IgD-negative memory B cell (primary cell): Measurements from ENCODE around the gene C1QB. TPM values are rescaled to one million over a fixed set of nuclear protein-coding genes. Genes with fewer than 3 reads are reported as not detected.
A peak's percentile ranks its signal among the peaks of the same experiment; 100 is the strongest.
"Not testable (repeated sequence)": the region's sequence is repeated elsewhere in the genome, so short reads cannot be mapped to it uniquely, and the experiment has no call there.

Experiments
- H3K27ac Mint-ChIP-seq, 3 donors: one replicate each; pipeline ENCODE4 v1.8.0; 2020 to 2022; ENCODE audit warnings: mild to moderate bottlenecking in 3 of 3, mixed read lengths in 3 of 3, moderate library complexity in 1 of 3
- H3K27me3 Mint-ChIP-seq: one replicate; pipeline ENCODE4 v1.8.0; 2021; ENCODE audit warnings: mixed read lengths
- H3K36me3 Mint-ChIP-seq: one replicate; pipeline ENCODE4 v1.8.0; 2020; ENCODE audit warnings: mild to moderate bottlenecking, mixed read lengths
- H3K4me1 Mint-ChIP-seq, 3 donors: one replicate each; pipeline ENCODE4 v1.8.0; 2020 to 2022; ENCODE audit warnings: mixed read lengths in 3 of 3, mild to moderate bottlenecking in 1 of 3
- H3K4me3 Mint-ChIP-seq, 4 donors: one replicate each; pipeline ENCODE4 v1.8.0; 2020 to 2022; ENCODE audit warnings: mild to moderate bottlenecking in 4 of 4, mixed read lengths in 4 of 4, moderate library complexity in 3 of 4
- H3K9me3 Mint-ChIP-seq, 3 donors: one replicate each; pipeline ENCODE4 v1.8.0; 2020 to 2021; ENCODE audit warnings: mixed read lengths in 3 of 3, mild to moderate bottlenecking in 1 of 3
- polyA plus RNA-seq: library from polyadenylated mRNA; unstranded; fragments of 300-500 nt; fragmentation: Illumina TruSeq; gene quantifications from one replicate; pipeline ENCODE4 v1.2.3, GENCODE V29; 2021

Gene C1QB
- polyA plus RNA-seq, 1 donor from 2014 or later = not detected

DNA sequence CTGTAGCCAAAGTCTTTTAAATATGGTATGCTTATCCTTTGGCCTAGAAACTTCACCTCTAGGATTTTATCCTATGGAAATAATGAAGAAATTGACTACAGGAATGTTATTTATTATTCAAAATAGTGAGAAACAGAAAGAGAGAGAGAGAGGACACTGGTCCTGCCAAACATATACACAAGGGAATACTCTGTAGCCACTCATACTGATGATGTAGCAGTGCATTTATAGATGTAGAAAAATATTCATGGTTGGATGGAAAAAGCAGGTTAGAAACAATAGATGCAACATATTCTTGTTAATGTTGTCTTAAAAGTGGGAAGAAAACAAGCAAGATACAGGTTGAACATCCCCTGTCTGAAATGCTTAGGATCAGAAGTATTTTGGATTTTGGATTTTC is 35.4 kb downstream of the C1QB start:
- H3K9me3 Mint-ChIP-seq = peaks cover 0 to 4% (median 0%) of the 10 kb centered on the region in 3 donors
- H3K27me3 Mint-ChIP-seq = peaks cover 16% of the 10 kb centered on the region
- H3K27ac Mint-ChIP-seq = no peak overlapping the region
- H3K36me3 Mint-ChIP-seq = no peaks in the 10 kb centered on the region
- H3K4me3 Mint-ChIP-seq = no peak overlapping the region
- H3K4me1 Mint-ChIP-seq = no peaks in the 10 kb centered on the region

DNA sequence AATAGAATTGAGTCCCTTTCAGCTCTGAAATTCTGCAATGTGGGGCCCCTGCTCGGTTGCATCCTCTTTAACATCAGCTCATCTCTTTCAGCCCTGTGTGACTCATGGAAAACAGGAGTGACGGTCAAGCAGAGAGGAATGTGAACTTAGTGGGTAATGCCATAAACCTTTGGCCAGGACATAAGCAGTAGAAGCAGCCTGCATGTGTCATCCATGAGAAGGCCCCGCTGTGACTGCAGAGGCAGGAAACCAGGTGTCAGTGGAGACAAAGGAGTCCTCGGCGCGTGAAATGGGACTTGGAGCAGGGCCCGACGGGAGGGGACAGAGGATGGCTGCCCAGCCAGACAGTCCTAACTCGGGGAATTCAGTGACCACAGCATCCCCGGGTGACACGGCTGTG is 36.5 kb downstream of the C1QB start:
- H3K36me3 Mint-ChIP-seq = no peaks in the 10 kb centered on the region
- no peak overlapping the region for H3K27ac Mint-ChIP-seq
- H3K4me1 Mint-ChIP-seq = no peaks in the 10 kb centered on the region
- H3K27me3 Mint-ChIP-seq = peaks cover 13% of the 10 kb centered on the region
- H3K4me3 Mint-ChIP-seq = no peak overlapping the region
- H3K9me3 Mint-ChIP-seq = no peaks in the 10 kb centered on the region

DNA sequence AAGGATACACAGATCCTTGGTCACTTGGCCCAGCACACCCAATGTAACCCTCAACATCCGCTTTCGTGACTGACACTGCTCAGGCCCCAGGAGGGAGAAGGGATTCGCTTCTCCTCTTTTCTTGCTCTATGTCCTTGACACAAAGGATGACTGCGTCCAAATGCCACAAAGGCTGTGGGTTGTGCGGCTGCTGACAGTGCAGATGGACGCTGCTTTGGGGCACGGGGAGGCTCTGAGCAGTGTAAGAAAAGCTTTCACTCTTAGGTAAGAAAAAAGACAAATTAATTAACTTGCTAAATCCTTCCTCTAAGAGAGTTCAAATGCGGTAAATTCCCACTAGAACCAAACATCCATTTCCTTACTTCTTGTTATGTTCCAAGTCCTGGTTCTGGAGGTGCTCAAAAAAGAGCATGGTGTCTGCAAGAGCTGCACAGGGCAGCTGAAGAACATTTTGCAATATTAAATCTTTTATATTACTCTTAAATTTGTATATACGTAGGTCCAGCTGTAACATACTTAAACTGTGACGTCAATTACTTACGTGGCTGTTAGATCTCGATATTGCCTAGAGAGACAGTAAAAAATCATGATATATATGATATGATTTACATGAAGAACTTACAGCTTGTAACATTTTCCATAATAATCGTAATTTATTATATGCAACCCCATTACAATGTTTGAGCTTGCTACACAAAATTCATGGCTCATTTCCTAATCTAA is 38.2 kb downstream of the C1QB start:
- peaks cover 9% of the 10 kb centered on the region for H3K27me3 Mint-ChIP-seq
- no peaks in the 10 kb centered on the region for H3K9me3 Mint-ChIP-seq
- H3K27ac Mint-ChIP-seq = no peak overlapping the region
- no peak overlapping the region for H3K4me3 Mint-ChIP-seq
- H3K4me1 Mint-ChIP-seq = no peaks in the 10 kb centered on the region
- H3K36me3 Mint-ChIP-seq = no peaks in the 10 kb centered on the region

DNA sequence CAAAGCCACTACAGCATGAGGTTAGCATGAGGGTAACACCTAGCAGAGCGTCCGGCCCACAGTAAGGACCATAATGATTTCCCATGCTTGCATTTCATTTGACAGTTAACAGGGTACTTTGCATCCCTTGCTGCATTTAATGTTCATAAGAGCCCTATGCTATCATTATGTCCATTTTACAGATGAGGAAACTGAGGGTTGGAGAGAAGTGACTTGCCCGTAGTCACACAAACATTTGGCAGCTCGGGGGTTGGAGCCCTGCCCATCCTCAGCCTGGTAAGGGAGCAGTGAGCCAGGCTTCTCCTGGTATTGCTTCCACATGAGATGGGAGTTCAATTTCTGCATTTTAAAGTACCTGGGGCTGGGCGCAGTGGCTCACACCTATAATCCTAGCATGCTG is 41.1 kb downstream of the C1QB start:
- Mint-ChIP-seq H3K4me1 (no peaks in the 10 kb centered on the region), H3K27me3 (peaks cover 2% of the 10 kb centered on the region), H3K9me3 (no peaks in the 10 kb centered on the region), H3K4me3 (no peak overlapping the region), H3K36me3 (no peaks in the 10 kb centered on the region), H3K27ac (no peak overlapping the region)

DNA sequence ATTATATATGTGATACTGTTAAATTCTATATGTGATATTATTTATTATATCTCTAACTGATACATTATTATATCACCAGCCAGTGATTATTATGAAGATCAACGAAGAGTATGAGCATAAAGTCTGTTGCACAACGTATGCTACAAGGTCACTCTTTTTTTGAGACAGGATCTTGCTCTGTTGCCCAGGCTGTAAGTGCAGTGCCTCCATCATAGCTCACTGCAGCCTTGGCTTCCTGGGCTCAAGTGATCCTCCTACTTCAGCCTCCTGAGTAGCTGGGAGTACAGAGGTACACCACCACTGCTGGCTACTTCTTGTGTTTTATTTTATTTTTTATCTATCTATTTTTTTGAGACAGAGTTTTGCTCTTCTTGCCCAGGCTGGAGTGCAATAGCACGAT is 43.6 kb downstream of the C1QB start:
- Mint-ChIP-seq H3K27me3 (peaks cover 4% of the 10 kb centered on the region), H3K36me3 (no peaks in the 10 kb centered on the region), H3K4me1 (no peaks in the 10 kb centered on the region), H3K4me3 (no peak overlapping the region), H3K9me3 (no peaks in the 10 kb centered on the region), H3K27ac (no peak overlapping the region)

DNA sequence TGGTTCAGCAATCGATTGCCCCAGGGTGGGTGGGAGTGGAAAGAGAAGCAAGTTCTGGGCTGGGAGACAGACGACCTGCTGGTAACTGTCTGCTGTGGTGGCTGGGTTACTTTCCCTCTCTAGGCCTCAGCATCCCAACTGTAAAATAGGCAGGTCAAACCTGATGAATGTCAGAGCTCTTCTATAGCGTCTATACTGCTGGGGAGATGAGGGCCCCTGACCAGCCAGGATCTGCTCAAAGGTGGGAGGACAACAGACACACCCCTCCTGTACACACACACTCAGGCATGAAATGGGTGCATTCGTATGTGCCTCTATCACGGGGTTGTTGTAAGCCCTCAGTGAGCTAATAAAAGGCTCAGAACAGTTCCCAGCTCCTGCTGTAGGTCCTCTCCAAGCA is 44.9 kb downstream of the C1QB start:
- H3K9me3 Mint-ChIP-seq = no peaks in the 10 kb centered on the region
- peaks cover 8% of the 10 kb centered on the region for H3K27me3 Mint-ChIP-seq
- H3K4me3 Mint-ChIP-seq = no peak overlapping the region
- H3K4me1 Mint-ChIP-seq = no peaks in the 10 kb centered on the region
- no peak overlapping the region for H3K27ac Mint-ChIP-seq
- no peaks in the 10 kb centered on the region for H3K36me3 Mint-ChIP-seq

DNA sequence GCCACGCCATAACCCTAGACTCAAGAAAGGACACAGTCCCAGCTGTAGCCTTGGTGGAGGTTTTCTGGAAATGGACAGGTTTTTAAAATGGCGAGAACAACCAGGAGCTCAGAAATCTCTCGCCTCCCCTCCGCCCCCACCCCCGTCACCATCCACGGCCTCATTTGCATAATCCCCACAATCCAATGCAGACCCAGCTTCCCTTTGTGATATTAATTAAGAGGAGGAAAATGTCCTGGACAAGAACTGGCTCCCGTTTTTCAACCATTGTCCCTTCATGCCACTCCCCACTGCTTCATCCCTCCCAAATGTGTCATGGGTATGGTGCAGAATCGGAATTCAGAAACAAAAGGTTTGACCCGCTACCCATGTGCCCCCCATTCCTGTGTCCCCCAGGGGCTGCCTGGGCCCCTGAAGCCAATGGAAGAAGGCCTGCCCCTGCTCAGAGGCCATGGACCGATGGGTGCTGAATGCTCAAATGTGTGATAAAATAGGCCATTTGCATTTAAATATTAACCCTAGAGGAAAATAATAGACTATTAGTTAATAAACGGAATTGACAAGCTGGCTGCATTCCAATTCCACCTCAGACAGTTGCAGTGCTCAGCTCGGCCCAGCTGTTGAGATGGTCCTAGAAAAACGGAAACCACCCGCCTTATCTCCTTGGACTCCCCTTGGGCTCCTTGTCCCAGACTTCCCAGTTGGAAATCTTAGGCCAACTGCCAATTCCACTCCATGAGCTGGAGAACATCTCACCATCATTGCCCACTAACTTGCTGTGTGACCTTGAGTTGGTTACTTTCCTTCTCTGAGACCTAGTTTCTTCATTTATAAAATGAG is 46.9 kb downstream of the C1QB start:
- H3K27me3 Mint-ChIP-seq = peaks cover 8% of the 10 kb centered on the region
- no peak overlapping the region for H3K4me3 Mint-ChIP-seq
- H3K9me3 Mint-ChIP-seq = no peaks in the 10 kb centered on the region

DNA sequence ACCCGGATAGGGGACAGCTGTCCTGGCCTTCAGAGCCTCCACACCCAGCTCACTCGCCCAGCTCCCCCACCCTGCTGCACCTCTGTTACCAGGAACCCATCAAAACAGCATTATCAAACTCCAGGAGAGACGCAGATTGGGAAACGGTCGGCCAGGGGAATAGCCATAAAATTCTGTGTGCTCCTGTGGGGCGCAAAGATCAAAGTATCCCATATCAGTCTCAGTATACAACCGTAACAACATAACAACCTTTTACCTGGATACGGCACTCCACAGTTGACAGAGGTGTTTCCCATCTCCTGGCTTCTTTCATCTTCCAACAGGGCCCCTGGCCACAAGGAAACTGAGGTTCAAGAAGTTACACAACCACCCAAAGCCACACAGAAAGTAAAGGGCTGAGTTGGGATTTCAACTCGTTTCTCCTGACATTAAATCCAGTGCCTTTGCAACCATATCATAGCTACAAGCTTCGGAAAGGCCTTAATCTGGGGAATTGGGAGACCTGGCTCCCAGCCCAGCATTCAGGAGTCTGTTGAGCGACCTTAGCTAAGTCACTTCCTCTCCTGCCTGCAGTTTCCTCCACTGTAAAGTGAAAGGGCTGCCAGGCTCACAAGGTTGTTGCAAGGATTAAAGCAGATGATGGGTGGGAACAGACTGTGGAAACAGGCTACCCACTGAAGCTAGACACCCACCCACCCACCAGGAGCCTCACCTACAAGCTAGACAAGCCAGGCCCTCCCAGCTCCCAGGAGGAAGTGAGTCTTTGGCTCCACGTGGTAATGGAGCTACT is 49.5 kb downstream of the C1QB start:
- Mint-ChIP-seq H3K9me3 (no peaks in the 10 kb centered on the region), H3K27ac (no peak overlapping the region), H3K4me3 (no peak overlapping the region), H3K36me3 (no peaks in the 10 kb centered on the region), H3K27me3 (peaks cover 15% of the 10 kb centered on the region), H3K4me1 (no peaks in the 10 kb centered on the region)

More for the DNA sequence above, 46.9 kb downstream of the C1QB start:
- Mint-ChIP-seq H3K36me3 (no peaks in the 10 kb centered on the region), H3K4me1 (no peaks in the 10 kb centered on the region), H3K27ac (no peak overlapping the region)

DNA sequence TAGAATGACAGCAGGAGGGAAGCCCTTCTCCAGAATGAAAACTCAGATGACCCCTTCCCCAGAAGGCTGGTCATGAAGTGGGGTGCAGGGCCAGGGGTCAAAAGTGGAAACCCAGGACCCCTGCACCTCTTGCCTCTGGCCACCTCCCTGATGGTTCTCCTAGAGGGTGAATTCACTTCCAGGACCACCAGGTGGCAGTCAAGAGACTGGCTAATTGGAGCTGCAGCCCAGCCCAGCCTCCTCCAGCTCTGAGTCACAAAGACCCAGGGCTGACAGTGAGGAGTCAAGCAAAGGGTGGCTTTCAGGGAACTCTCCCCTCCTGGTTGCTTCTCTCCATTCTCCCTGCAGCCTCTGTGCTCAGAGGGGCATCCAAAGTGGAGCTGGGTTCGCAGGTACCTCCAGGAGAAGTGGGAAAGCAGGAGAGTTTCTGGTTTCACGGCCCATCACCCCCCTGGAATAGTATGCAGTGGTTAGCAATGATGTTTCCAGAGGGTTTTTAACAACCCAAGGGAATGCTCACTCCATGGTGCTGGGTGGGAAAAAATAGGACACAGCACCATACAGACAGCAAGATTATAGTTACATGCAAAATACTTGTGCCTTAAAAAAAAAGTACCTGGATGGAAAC is 51.5 kb downstream of the C1QB start:
- no peaks in the 10 kb centered on the region for H3K36me3 Mint-ChIP-seq
- H3K9me3 Mint-ChIP-seq = no peaks in the 10 kb centered on the region
- H3K27ac Mint-ChIP-seq = no peak overlapping the region
- H3K4me1 Mint-ChIP-seq = peaks cover 0 to 3% (median 0%) of the 10 kb centered on the region in 3 donors
- no peak overlapping the region for H3K4me3 Mint-ChIP-seq
- peaks cover 26% of the 10 kb centered on the region for H3K27me3 Mint-ChIP-seq

DNA sequence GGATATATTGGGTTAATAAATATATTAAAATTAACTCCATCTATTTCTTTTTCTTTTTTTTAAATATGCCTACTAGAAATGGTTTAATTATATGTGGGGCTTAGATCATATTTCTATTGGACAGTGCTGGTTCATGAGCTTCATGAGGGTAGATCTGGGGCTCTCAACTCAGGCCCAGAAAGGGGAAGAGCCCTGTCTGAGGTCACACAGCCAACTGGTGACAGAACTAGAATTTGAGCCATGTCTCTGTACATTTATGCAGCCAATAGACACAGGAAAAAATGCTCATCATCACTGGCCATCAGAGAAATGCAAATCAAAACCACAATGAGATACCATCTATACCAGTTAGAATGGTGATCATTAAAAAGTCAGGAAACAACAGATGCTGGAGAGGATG is 52.5 kb downstream of the C1QB start:
- no peak overlapping the region for H3K27ac Mint-ChIP-seq
- H3K36me3 Mint-ChIP-seq = no peaks in the 10 kb centered on the region
- H3K4me3 Mint-ChIP-seq = no peak overlapping the region
- H3K27me3 Mint-ChIP-seq = peaks cover 29% of the 10 kb centered on the region
- no peaks in the 10 kb centered on the region for H3K9me3 Mint-ChIP-seq
- H3K4me1 Mint-ChIP-seq = peaks cover 0 to 4% (median 0%) of the 10 kb centered on the region in 3 donors

DNA sequence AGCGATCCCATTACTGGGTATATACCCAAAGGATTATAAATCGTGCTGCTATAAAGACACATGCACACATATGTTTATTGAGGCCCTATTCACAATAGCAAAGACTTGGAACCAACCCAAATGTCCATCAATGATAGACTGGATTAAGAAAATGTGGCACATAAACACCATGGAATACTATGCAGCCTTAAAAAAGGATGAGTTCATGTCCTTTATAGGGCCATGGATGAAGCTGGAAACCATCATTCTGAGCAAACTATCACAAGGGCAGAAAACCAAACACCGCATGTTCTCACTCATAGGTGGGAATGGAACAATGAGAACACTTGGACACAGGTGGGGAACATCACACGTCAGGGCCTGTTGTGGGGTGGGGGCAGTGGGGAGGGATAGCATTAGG is 53.1 kb downstream of the C1QB start:
- H3K4me3 Mint-ChIP-seq, H3K36me3 Mint-ChIP-seq, H3K27ac Mint-ChIP-seq, H3K4me1 Mint-ChIP-seq, H3K9me3 Mint-ChIP-seq: not testable (repeated sequence)
- peaks cover 29% of the 10 kb centered on the region for H3K27me3 Mint-ChIP-seq

DNA sequence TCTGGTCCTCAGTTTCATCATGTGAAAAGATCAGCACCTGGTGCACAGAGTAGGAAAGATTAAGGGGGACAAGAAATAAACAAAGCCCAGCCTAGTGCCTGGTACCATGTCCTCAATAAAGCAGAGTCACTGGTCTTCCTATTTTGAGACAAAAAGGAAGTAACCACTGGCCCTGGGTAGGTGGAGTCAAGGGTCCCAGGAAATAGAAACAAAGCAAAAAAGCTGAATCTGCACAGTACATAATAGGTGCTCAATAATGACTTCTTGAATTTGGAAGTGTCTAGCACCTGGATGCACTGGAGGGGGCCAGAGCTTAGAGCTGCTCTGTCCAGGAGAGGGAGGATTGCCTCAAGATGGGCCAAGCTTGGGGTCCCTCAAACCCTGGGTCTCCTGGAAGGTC is 55.7 kb downstream of the C1QB start:
- Mint-ChIP-seq H3K4me1 (peaks cover 10 to 13% (median 12%) of the 10 kb centered on the region in 3 donors), H3K27ac (no peak overlapping the region), H3K9me3 (peaks cover 0 to 5% (median 0%) of the 10 kb centered on the region in 3 donors), H3K27me3 (peaks cover 47% of the 10 kb centered on the region), H3K36me3 (no peaks in the 10 kb centered on the region), H3K4me3 (peak overlapping the region in 3 of 4 donors; percentile 39 to 81 (median 48))

DNA sequence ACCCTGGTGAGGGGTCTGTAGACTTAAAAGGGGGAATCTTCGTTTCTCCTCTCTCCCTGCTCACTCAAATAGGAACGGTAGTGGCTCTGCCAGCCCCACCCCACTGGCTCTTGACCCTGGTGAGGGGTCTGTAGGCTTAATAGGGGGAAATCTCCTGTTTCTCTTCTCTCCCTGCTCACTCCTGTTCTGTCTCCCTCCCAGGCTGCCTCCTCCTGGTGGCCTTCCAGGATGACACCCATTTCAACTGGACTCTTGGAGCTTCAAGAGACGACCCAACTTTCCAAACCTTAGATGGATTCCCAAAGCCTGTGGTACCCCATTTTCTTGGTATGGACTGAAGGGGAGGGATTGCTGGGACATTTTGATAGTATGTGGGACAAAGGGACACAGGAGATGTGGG is 56.2 kb downstream of the C1QB start:
- peaks cover 49% of the 10 kb centered on the region for H3K27me3 Mint-ChIP-seq
- H3K9me3 Mint-ChIP-seq = peaks cover 0 to 5% (median 0%) of the 10 kb centered on the region in 3 donors
- no peaks in the 10 kb centered on the region for H3K36me3 Mint-ChIP-seq
- H3K27ac Mint-ChIP-seq = no peak overlapping the region
- peak overlapping the region in 2 of 4 donors; percentile 48 to 87 for H3K4me3 Mint-ChIP-seq
- peaks cover 10 to 13% (median 12%) of the 10 kb centered on the region in 3 donors for H3K4me1 Mint-ChIP-seq

DNA sequence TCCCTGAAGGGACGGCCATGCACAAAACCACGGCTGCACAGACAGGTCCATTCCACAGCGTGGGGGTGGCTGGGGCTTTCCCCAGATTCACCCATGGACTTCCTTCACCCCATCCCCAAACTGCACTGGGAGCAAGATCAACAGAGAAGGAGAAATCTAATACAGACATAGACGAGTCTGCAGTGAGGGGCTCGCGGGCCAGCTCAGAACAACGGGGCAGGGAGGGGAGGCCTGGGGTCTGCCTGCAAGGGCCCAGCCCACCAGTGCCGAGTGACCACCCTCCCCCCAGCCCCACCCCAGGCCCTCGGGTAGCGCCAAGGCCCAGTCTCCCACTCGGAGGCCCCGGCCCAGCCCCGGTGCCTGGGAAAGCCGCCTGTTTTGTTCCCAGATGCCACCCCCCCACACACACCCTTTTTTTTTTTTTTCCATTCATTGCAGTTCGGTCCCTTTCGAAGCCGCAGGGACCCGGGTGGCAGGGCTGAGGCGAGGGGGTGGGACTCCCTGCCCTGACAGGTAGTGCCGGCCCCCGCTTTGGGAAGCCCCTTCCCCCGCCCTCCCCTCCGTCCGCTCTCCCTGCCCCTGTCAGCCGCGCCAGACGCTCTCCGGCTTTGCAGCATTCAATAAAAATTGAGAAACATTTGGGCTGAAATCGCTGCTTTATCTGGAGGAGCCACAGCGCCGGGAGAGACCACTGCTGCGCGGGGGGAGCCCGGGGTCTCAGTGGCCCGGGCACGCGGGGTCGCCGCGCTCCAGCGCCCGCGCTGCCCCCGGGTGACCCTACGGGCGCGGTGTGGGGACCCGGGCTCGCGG is 57.1 kb downstream of the C1QB start:
- Mint-ChIP-seq H3K9me3 (peaks cover 0 to 5% (median 0%) of the 10 kb centered on the region in 3 donors), H3K4me1 (peaks cover 10 to 14% (median 12%) of the 10 kb centered on the region in 3 donors), H3K36me3 (no peaks in the 10 kb centered on the region), H3K27me3 (peaks cover 49% of the 10 kb centered on the region), H3K27ac (peak overlapping the region in 1 of 3 donors; percentile 35), H3K4me3 (peak overlapping the region; percentile 66 to 87 (median 74))
